NCI-H82 treated with DMSO at 0.1 percent for 48 hours (cell line): ENCODE measurements around the gene STARD7.
"Not testable (repeated sequence)": the region's sequence is repeated elsewhere in the genome, so short reads cannot be mapped to it uniquely, and the experiment has no call there.

Experiments used
- DNase-seq: peaks from one replicate; lab custom pipeline; 2025; ENCODE audit not compliant: unreplicated experiment; lab: John Stamatoyannopoulos, UW

The STARD7 gene

DNA sequence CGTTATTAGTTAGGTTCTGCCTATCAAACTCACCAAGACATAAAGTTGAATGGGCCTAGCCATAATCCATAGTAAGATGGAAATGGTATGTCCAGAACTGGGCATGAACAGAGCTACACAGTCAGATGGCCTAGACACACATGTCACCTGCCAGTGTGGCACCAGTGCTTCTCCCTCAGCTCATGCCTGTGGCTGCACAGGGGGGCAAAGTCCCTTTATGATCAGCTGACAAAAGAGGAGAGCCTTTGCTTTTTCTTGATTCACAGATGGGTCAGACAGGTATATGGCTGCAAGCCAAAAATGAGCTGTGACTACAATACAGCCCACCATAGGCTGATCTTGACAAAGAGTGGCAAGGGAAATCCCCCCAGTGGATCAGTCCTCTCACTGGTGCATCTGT, 28.3 kb upstream of the STARD7 start:
- DNase-seq: no peak

GRCh38 chr2:96233880-96234316, 25.3 kb upstream of the STARD7 start:
- no peak for DNase-seq

DNA sequence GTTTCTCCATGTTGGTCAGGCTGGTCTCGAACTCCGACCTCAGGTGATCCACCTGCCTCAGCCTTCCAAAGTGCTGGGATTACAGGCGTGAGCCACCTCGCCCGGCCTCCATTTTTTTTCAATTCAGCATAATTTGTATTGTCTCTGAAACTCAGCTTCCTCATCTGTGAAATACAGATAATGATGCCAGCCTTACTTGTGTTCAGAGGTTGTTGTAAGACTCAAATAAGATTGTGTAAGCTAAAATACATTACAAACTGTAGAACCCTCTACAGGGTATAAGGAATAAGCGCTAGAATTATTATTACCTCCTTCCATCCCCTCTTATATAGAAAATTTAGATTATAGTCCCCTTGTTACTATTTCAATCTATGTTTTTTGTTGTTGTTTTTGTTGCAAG, 24.8 kb upstream of the STARD7 start:
- DNase-seq: no peak

DNA sequence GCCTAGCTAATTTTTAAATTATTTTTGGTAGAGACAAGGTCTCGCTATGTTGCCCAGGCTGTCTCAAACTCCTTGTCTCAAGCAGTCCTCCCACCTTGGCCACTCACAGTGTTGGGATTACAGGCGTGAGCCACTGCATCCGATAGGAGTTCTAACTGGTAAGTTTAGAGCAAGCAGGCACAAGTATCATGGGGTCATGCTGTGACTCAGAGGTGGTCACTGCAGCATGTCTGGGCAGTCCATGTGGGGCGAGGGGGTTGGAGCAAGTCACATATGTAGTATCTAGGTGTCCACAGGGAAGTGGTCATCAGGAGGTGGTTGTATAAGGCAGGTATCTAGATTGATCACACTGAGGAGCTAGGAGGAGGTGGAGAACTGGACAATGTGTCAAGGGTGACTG, 22.7 kb upstream of the STARD7 start:
- no peak for DNase-seq

- DNase-seq: no peak
Observed at GRCh38 chr2:96225016-96225533, 16.4 kb upstream of the STARD7 start.

DNA sequence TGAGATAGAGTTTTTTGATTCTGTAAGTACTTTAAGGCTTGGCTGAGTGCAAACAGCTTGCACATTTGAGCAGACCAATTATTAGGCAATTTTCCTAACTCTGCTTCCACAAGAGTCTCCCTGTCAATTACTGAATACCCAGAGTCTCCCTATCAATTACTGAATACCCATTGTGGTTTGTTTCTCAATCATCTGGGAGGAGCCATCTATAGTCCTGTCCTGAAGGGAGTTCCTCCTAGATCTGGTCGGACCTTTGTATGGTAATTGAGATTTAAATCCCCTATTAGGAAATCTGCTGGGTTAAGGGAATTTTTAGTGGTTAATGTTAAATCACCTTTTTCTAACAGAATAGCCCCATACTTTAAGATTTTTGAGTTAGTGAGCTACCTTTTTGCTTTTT, 12.5 kb upstream of the STARD7 start:
- not testable (repeated sequence) for DNase-seq

DNA sequence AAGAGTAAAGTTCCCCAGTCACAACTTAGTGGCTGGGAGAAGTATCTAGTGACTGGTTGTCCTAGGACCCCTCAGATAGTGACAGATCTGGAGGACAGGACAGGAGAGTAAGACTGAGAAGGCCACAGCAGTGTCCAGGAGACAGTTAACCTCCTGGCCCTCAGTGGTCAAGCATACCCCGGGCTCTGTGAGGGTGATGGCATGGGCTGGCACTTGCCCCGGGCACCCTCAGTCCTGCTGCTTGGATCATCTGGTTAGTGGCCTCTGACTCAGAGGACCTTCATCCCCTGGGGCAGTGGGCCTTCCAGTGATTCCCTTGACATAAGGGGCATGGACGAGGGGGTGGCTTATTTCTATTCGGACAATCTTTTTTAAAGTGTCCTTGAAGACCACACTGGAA, 11.3 kb upstream of the STARD7 start:
- not testable (repeated sequence) for DNase-seq

DNA sequence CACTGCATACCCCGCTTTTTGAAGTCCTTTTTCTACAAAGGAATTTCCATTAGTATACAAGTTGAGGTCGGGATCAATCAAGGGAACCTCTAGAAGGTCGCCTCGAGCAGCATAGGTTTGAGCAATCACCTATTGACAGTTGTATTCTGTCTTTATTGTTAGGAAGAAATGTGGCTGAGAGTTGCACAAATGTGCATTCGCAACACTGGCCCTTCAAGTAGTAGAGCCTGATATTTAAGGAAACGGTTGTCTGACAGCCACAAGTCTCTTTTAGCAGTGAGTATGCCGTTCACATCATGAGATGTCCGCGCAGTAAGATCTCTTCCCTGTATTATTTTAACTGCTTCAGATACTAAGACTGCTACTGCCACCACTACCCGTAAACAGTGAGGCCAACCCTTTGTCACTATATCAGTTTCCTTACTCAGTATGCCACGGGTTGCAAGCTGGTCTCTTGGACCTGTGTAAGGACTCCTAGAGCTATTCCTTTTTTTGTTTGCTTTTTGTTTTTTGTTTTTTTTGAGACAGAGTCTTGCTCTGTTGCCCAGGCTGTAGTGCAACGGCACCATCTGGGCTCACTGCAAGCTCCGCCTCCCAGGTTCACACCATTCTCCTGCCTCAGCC, 10.0 kb upstream of the STARD7 start:
- no peak for DNase-seq

- no peak for DNase-seq
Observed at GRCh38 chr2:96214554-96214953, 5.9 kb upstream of the STARD7 start.

- DNase-seq: no peak
Observed at GRCh38 chr2:96213379-96213778, 4.8 kb upstream of the STARD7 start.

DNA sequence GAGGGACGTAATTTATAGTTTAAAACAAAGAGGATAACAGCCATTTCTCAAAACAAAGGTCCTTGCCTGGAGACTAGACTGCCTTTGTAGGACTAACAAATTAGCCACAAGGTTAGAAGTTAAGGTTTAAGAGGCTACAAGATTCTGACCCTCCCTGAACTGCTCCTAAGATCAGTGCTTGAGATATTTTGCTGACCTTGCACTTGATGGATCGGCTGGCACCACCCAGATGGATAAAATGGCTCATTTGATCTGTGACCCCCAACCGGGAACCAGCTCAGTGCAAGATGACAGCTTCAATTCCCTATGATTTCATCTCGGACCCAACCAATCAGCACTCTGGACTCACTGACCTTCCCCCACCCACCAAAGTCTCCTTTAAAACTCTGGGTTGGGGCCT, 3.7 kb upstream of the STARD7 start:
- no peak for DNase-seq

DNA sequence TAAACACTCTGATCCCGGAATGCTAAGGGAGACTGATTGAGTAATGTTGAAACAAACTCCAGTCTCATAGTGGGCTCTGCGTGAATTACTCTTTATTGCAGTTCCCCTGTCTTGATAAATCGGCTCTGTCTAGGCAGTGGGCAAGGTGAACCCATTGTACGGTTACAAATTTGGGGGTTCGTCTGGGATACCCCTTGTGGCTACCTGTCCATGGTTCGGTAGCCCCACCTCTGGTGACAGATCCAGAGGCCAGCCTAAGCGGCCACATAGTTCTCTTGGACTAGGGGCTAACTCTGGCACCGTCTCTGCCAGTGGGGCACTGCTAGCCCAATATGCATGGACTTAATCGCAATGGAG, 1.1 kb upstream of the STARD7 start:
- DNase-seq: no peak

DNA sequence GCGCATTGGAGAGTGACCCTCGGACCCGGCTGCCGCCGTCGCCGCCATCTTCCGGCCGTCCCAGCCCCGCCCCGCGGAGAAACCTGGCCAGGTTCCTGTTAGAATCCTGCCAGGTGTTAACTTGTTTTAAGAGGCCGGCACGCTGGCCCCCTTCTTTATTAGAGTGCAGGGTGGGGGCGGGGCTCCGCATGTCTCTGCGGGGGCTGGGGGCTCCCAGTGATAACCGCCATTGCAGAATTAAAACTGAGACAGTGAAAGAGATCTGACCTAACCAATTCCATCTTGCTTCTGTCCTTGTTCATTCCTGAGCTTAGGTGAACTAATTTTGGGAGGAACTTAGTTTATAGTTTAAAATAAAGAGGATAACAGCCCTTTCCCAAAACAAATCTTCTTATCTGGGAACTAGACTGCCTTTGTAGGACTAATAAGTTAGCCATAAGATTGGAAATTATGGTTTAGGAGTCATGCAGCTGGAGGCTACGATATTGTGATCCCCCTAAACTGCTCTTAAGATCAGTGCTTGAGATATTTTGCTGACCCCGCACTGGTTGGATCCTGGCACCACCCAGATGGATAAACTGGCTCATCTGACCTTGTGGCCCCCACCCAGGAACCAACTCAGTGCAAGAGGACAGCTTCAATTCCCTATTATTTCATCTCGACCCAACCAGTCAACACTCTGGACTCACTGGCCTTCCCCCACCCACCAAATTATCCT, 543 bp upstream of the STARD7 start:
- DNase-seq: no peak

DNA sequence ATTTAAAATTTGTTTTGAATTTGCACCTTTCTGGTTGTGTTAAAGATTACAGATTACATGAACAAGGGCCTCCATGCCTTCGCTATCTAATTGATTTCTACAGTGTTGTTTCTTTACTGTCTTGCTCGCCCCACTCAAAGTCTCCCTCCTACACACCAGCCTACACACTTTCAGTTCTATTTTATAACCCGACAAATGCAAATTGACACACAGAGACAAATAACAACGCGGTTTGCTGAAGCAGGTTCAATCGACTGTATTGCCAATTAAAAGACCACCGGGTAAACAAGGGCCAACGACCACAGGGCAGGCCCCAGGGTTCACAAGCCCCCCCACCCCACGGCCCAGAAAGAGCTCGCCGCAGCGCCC, 869 bp downstream of the STARD7 start:
- DNase-seq: no peak

DNA sequence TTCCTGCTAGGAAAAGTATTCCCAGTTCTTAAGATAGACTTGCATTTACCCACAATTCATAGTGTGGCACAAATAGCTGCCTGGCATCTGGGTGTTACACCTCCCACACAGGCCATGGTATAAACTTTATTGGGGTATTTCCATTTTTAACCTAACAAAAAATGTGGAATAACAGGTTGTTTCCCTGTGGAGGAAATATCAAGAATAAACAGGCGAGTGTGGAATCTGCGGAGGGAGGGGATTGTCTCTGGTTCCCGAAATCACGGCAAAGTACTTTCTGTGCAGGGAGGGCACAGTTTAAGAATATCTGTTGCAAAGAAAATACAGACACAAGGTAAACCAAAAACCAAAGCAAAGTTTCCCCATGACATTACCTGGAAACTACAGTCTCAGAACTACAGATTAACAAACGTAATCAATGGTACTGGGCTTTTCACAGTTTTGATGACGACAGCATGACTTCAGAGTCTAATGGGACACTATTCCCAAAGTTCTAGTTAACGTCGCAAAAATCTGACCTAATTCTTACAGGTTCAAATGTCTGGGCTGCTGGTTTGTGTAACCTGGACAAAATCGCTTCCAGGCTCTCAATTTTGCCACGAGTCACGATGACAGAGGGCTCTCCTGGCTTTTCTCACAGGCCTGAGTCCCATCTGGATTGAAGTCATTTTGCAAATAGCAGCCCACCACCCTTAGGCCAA, 1.4 kb downstream of the STARD7 start:
- no peak for DNase-seq

- DNase-seq: no peak
Observed at GRCh38 chr2:96205888-96206287, 2.7 kb downstream of the STARD7 start.

DNA sequence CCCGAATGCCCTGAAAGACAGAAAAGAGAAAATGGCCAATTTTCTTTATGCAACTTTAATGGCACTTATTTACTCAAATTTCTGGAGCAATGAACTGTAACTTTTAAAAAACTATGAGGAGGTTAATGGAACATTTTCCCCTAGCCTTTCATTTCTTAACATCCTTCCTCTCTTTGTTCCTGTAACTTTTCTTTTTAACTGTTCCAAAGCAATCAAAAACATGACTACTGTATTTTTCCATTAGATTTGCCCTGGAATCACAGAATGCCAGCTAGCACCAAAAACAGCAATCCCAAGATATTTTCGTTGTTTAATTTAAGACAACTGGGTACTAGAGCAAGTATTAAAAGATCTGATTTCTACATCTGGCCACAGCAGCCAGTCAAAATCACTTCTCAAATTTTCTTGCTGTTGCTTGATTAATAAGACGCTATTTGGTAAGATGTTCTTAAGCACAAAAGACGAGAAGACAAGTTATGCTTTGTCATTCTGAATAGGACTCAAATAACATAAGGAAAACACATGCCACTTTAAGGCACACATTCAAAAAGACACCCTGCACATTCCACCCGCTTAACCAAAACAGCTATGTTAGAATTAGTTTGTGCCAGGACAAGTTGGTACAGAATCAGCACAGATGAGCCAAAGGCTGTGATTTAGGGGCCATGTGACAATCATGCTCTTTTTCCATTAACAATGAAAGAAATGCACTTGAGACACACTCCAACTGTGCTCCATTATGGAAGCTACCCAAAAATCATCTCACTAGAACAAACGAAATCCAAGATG, 3.6 kb downstream of the STARD7 start:
- DNase-seq: no peak

GRCh38 chr2:96203130-96204028, 5.2 kb downstream of the STARD7 start:
- peak; percentile 54 for DNase-seq

DNA sequence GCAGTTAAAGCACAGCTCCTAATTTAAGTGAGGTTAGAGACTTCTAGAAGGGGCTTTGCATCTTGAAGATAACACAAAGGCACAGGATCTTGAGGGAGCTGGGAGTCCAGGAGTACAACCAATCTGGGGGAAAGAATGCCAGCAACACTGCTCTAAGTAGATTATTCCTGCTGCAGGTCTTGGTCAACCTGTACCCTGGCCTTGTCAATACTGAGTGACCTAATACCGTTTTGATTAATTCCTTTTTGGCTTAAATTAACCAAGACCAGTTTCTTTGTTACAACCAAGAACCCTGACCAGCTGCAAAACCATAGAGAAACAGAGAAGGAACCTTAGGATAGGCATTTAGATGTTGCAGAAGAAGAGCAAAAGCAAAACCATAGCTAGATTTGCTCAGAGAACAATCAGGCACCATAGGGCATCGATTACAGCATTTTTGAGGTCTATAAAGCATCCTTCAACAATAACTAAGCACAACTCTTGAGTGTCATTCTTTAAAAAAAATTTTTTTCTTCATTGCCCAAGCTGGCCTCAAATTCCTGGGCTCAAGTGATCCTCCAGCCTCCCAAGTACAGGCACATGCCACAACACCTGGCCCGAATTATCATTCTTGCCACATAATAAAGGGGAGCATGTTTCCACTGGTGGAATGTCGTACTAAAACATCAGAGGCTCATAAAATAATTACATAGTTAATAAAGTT, 6.3 kb downstream of the STARD7 start:
- DNase-seq: no peak

- DNase-seq: no peak
Observed at GRCh38 chr2:96201338-96201737, 7.3 kb downstream of the STARD7 start.
